HepG2 (cell line): Measurements from ENCODE around the gene OSBPL9. TPM values are rescaled to one million over a fixed set of nuclear protein-coding genes. Genes with fewer than 3 reads are reported as not detected.

ENCODE experiments used
- ATAC-seq: fragments of 200-7000 bp; cut with Tn5 transposase; 3 replicates; pipeline ENCODE4 v1.9.1; 2020; ENCODE audit warnings: mild to moderate bottlenecking, moderate library complexity
- BruUV-seq: library from RNA; stranded (reverse); fragments of 400-500 nt; replicated peaks from 2 replicates; lab custom pipeline; 2021; lab: Mats Ljungman, UMichigan
- CTCF ChIA-PET: fragments of 300-600 bp; formaldehyde crosslinking; extraction: SDS; loops from one replicate; lab custom pipeline; 2021; ENCODE audit warnings: low total read pairs, inconsistent platforms, low intra/inter-chr PET ratio; lab: Yijun Ruan, JAX
- POLR2A ChIA-PET: fragments of 350-600 bp; sonication (Branson Sonifier 250); formaldehyde crosslinking; loops from one replicate; lab custom pipeline; 2020; ENCODE audit warnings: antibody characterized with exemption, inconsistent platforms; lab: Yijun Ruan, JAX
- DNase-seq: peaks from one replicate; pipeline ENCODE4 v3.0.0-alpha.2; 2015; ENCODE audit warnings: low spot score
- FAIRE-seq: peaks from 3 replicates; lab custom pipeline; 2011; peaks lifted over from hg19 to GRCh38; lab: Jason Lieb, UNC
- H2AFZ ChIP-seq: one replicate; pipeline ENCODE4 v1.6.1; 2011; ENCODE audit warnings: low read length, inconsistent platforms
- H3K27ac ChIP-seq: fragments of 300-600 bp; 3 replicates; pipeline ENCODE4 v1.8.0; 2011; ENCODE audit warnings: mixed run types, mild to moderate bottlenecking, mixed read lengths, low read length, inconsistent platforms; ENCODE audit not compliant: insufficient read depth; ENCODE audit errors: extremely low read length
- H3K27me3 ChIP-seq, 2 experiments: fragments of 200-600 bp in 1 of 2; 2 replicates in 1 of 2; 3 replicates in 1 of 2; pipeline versions ENCODE4 v1.6.0 to v1.8.0; 2011; ENCODE audit warnings: low read length in 2 of 2, mild to moderate bottlenecking in 2 of 2, moderate library complexity in 2 of 2, inconsistent platforms in 1 of 2; ENCODE audit not compliant: insufficient read depth in 2 of 2, control insufficient read depth in 1 of 2
- H3K36me3 ChIP-seq, 2 experiments: fragments of 200-600 bp in 1 of 2; replicated peaks in 1 of 2; 2 replicates in 1 of 2; 3 replicates in 1 of 2; pipeline versions ENCODE4 v1.5.1 to v1.8.0; 2011; ENCODE audit warnings: low read length in 2 of 2, inconsistent platforms in 1 of 2; ENCODE audit not compliant: insufficient read depth in 2 of 2, control insufficient read depth in 1 of 2
- H3K4me1 ChIP-seq: 2 replicates; pipeline ENCODE4 v1.5.1; 2012; ENCODE audit warnings: low read length, inconsistent platforms; ENCODE audit not compliant: insufficient read depth
- H3K4me2 ChIP-seq: 2 replicates; pipeline ENCODE4 v1.6.0; 2011; ENCODE audit warnings: low read depth, low read length, inconsistent platforms
- H3K4me3 ChIP-seq, 3 experiments: fragments of 200-600 bp in 1 of 3; sonication (generic), shearing (Covaris generic) in 1 of 3; replicated peaks in 1 of 3; 2 replicates each; pipeline ENCODE4 v1.5.1; 2011 to 2016; ENCODE audit warnings: low read length in 3 of 3, inconsistent platforms in 2 of 3, low read depth in 2 of 3, mild to moderate bottlenecking in 2 of 3, control low read depth in 1 of 3, mixed read lengths in 1 of 3; ENCODE audit not compliant: insufficient read depth in 1 of 3
- H3K79me2 ChIP-seq: one replicate; pipeline ENCODE4 v1.6.1; 2011; ENCODE audit warnings: low read length, inconsistent platforms; ENCODE audit not compliant: insufficient read depth
- H3K9ac ChIP-seq: 2 replicates; pipeline ENCODE4 v1.6.0; 2011; ENCODE audit warnings: mild to moderate bottlenecking, low read depth, low read length, inconsistent platforms; ENCODE audit not compliant: insufficient read depth
- H3K9me3 ChIP-seq: 2 replicates; pipeline ENCODE4 v1.5.1; 2012; ENCODE audit warnings: mild to moderate bottlenecking, low read length
- H4K20me1 ChIP-seq: 2 replicates; pipeline ENCODE4 v1.6.0; 2011; ENCODE audit warnings: inconsistent platforms, mild to moderate bottlenecking, low read length, moderate library complexity; ENCODE audit not compliant: insufficient read depth
- BCL6 ChIP-seq: IDR thresholded peaks from 2 replicates; pipeline ENCODE4 v1.6.1; 2016; ENCODE audit warnings: missing genetic modification reagents, missing compliant biosample characterization
- CBFB ChIP-seq: sonication (generic); formaldehyde crosslinking; IDR thresholded peaks from 2 replicates; pipeline ENCODE4 v1.4.0; 2020; ENCODE audit warnings: missing genetic modification reagents
- IRF2 ChIP-seq: IDR thresholded peaks from 2 replicates; pipeline ENCODE4 v1.6.1; 2018; ENCODE audit warnings: missing genetic modification reagents, missing compliant biosample characterization
- SP5 ChIP-seq: IDR thresholded peaks from 2 replicates; pipeline ENCODE4 v1.6.1; 2016; ENCODE audit warnings: low read depth, borderline replicate concordance
- ZBTB1 ChIP-seq: sonication (generic); formaldehyde crosslinking; IDR thresholded peaks from 2 replicates; pipeline ENCODE4 v1.4.0; 2020; ENCODE audit warnings: missing genetic modification reagents, borderline replicate concordance
- ZFP41 ChIP-seq: sonication (generic); formaldehyde crosslinking; IDR thresholded peaks from 2 replicates; pipeline ENCODE4 v1.4.0; 2020; ENCODE audit warnings: mild to moderate bottlenecking, missing genetic modification reagents, borderline replicate concordance
- ZNF282 ChIP-seq: fragments of 450-650 bp; IDR thresholded peaks from 2 replicates; pipeline ENCODE4 v1.6.1; 2018; ENCODE audit not compliant: partially characterized antibody
- ZNF543 ChIP-seq: sonication (generic); formaldehyde crosslinking; IDR thresholded peaks from 2 replicates; pipeline ENCODE4 v1.4.0; 2020; ENCODE audit warnings: mild to moderate bottlenecking, missing genetic modification reagents
- ZNF607 ChIP-seq: sonication (generic); formaldehyde crosslinking; IDR thresholded peaks from 2 replicates; pipeline ENCODE4 v1.5.1; 2020; ENCODE audit warnings: missing genetic modification reagents, mild to moderate bottlenecking, borderline replicate concordance
- ZNF703 ChIP-seq: sonication (generic); formaldehyde crosslinking; IDR thresholded peaks from 2 replicates; pipeline ENCODE4 v1.5.1; 2020; ENCODE audit warnings: missing genetic modification reagents, mild to moderate bottlenecking, moderate library complexity, borderline replicate concordance
- WGBS: methylation state at CpG from one replicate; pipeline ENCODE4 v1.1.6; 2017; ENCODE audit warnings: low lambda C conversion rate; 5-methylcytosine and 5-hydroxymethylcytosine counted together
- in situ Hi-C: cut with HindIII; loops from 2 replicates; pipeline ENCODE4 v1.10.0; 2017; ENCODE audit warnings: low pct_unique_long_range_greater_than_20kb; ENCODE audit not compliant: extremely low pct_ligation_motif_present
- intact Hi-C: fragments of 100-400 bp; cut with micrococcal nuclease; formaldehyde crosslinking; loops from one replicate; pipeline ENCODE4 v1.10.0; 2022; ENCODE audit not compliant: unreplicated experiment
- polyA plus RNA-seq, 8 experiments: library from polyadenylated mRNA; depleted of rRNA in 3 of 8; stranded (reverse) in 7 of 8; unstranded in 1 of 8; fragments of >200 nt; fragmentation: Illumina TruSeq in 4 of 8; extraction: Trizol in 4 of 8; gene quantifications; 2 replicates each; pipeline versions ENCODE4 v1.2.1 to v1.2.3, GENCODE V29; 2011 to 2016; ENCODE audit warnings: low read depth in 4 of 8, missing spikeins in 1 of 8, mixed read lengths in 1 of 8; ENCODE audit not compliant: insufficient read depth in 1 of 8
- total RNA-seq, 5 experiments: library from RNA; depleted of rRNA; stranded (reverse); fragments of >200 nt; fragmentation: Illumina TruSeq; extraction: Trizol; gene quantifications; 2 replicates each; pipeline ENCODE4 v1.2.3, GENCODE V29; 2016; ENCODE audit warnings: low read depth in 1 of 5
- TF ChIP-seq, protein P1 (sequence below): sonication (generic); formaldehyde crosslinking; IDR thresholded peaks from 2 replicates; pipeline ENCODE4 v1.4.0; 2020; ENCODE audit warnings: mild to moderate bottlenecking, missing genetic modification reagents
- TF ChIP-seq, protein P2 (sequence below): IDR thresholded peaks from 2 replicates; pipeline ENCODE4 v1.6.1; 2016; ENCODE audit warnings: mild to moderate bottlenecking
- TF ChIP-seq, protein P3 (sequence below): sonication (generic); formaldehyde crosslinking; IDR thresholded peaks from 2 replicates; pipeline ENCODE4 v1.5.0; 2020; ENCODE audit warnings: mild to moderate bottlenecking, missing genetic modification reagents

The OSBPL9 gene
- total and polyA plus RNA-seq, 2 of the 13 experiments (the other 11 are each of a cell fraction or from before 2014, with no cell fraction given) = 83.6 to 142 TPM

DNA sequence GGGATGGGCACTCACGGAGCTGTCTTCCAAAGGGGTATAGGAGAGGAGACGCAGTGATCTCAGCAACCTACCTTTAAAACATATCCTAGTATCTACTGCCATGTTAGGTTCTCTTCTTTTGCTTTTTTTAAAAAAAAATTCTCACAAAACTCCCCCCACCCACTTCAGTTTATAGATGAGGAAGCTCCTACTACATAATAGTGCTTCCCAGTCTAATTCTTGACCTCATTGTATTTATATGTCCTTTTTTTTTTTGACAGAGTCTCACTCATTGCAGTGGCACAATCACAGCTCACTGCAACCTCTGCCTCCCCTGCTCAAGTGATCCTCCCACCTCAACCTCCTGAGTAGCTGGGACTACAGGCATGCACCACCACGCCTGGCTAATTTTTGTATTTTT lies 99.9 kb downstream of the OSBPL9 start:
- 87% methylated on average over 3 of the region's 3 CpGs for WGBS
- no peak overlapping the region for H3K4me3 ChIP-seq
- no peaks in the 10 kb centered on the region for H3K9me3 ChIP-seq
- no peak overlapping the region for H2AFZ ChIP-seq
- BruUV-seq = no TSS peak
- in situ Hi-C loops = no loop called here
- no peaks in the 10 kb centered on the region for H3K4me1 ChIP-seq
- H3K4me2 ChIP-seq = no peak overlapping the region
- DNase-seq (no peak), ATAC-seq (no peak), FAIRE-seq (no peak)
- no peak overlapping the region for H3K27ac ChIP-seq
- no peaks in the 10 kb centered on the region for H4K20me1 ChIP-seq
- intact Hi-C loops = no loop called here
- H3K9ac ChIP-seq = no peak overlapping the region
- no peaks in the 10 kb centered on the region; a peak in 1 of 5 replicates for H3K36me3 ChIP-seq
- H3K79me2 ChIP-seq = no peaks in the 10 kb centered on the region
- TF ChIP-seq SP5 (no peak), ZFP41 (CRISPR knock-in tag) (no peak), BCL6 (no peak), IRF2 (CRISPR knock-in tag) (no peak), ZNF607 (CRISPR knock-in tag) (no peak), CBFB (no peak), ZNF703 (CRISPR knock-in tag) (no peak), ZNF543 (CRISPR knock-in tag) (no peak), ZBTB1 (CRISPR knock-in tag) (no peak), ZNF282 (no peak)
- TF ChIP-seq, protein P1, sequence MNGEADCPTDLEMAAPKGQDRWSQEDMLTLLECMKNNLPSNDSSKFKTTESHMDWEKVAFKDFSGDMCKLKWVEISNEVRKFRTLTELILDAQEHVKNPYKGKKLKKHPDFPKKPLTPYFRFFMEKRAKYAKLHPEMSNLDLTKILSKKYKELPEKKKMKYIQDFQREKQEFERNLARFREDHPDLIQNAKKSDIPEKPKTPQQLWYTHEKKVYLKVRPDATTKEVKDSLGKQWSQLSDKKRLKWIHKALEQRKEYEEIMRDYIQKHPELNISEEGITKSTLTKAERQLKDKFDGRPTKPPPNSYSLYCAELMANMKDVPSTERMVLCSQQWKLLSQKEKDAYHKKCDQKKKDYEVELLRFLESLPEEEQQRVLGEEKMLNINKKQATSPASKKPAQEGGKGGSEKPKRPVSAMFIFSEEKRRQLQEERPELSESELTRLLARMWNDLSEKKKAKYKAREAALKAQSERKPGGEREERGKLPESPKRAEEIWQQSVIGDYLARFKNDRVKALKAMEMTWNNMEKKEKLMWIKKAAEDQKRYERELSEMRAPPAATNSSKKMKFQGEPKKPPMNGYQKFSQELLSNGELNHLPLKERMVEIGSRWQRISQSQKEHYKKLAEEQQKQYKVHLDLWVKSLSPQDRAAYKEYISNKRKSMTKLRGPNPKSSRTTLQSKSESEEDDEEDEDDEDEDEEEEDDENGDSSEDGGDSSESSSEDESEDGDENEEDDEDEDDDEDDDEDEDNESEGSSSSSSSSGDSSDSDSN (CRISPR knock-in tag) = no peak
- TF ChIP-seq, protein P2, sequence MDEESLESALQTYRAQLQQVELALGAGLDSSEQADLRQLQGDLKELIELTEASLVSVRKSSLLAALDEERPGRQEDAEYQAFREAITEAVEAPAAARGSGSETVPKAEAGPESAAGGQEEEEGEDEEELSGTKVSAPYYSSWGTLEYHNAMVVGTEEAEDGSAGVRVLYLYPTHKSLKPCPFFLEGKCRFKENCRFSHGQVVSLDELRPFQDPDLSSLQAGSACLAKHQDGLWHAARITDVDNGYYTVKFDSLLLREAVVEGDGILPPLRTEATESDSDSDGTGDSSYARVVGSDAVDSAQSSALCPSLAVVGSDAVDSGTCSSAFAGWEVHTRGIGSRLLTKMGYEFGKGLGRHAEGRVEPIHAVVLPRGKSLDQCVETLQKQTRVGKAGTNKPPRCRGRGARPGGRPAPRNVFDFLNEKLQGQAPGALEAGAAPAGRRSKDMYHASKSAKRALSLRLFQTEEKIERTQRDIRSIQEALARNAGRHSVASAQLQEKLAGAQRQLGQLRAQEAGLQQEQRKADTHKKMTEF (CRISPR knock-in tag) = no peak
- TF ChIP-seq, protein P3, sequence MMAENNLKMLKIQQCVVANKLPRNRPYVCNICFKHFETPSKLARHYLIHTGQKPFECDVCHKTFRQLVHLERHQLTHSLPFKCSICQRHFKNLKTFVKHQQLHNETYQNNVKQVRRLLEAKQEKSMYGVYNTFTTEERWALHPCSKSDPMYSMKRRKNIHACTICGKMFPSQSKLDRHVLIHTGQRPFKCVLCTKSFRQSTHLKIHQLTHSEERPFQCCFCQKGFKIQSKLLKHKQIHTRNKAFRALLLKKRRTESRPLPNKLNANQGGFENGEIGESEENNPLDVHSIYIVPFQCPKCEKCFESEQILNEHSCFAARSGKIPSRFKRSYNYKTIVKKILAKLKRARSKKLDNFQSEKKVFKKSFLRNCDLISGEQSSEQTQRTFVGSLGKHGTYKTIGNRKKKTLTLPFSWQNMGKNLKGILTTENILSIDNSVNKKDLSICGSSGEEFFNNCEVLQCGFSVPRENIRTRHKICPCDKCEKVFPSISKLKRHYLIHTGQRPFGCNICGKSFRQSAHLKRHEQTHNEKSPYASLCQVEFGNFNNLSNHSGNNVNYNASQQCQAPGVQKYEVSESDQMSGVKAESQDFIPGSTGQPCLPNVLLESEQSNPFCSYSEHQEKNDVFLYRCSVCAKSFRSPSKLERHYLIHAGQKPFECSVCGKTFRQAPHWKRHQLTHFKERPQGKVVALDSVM = no peak
- H3K27me3 ChIP-seq = no peaks in the 10 kb centered on the region
- POLR2A ChIA-PET = interaction anchor here (2.6 kb wide), 1 partner anchor 13 kb away, joined by 10 read pairs; no protein-coding TSS in a partner anchor
- CTCF ChIA-PET = no interaction called here
